HUES48 (cell line): ENCODE measurements around the gene HS6ST1.

ENCODE experiments used
- H3K27ac ChIP-seq: one replicate; pipeline ENCODE4 v1.7.0; 2013; ENCODE audit warnings: low read depth, low read length, inconsistent platforms
- H3K27me3 ChIP-seq: 2 replicates; pipeline ENCODE4 v1.6.1; 2013; ENCODE audit warnings: mild to moderate bottlenecking, low read length; ENCODE audit not compliant: control insufficient read depth, insufficient read depth
- H3K36me3 ChIP-seq: 2 replicates; pipeline ENCODE4 v1.6.1; 2013; ENCODE audit warnings: low read length; ENCODE audit not compliant: control insufficient read depth, insufficient read depth
- H3K4me1 ChIP-seq: 2 replicates; pipeline ENCODE4 v1.6.1; 2013; ENCODE audit warnings: mild to moderate bottlenecking, low read length; ENCODE audit not compliant: control insufficient read depth, insufficient read depth
- H3K4me3 ChIP-seq: 2 replicates; pipeline ENCODE4 v1.5.1; 2013; ENCODE audit warnings: mild to moderate bottlenecking, low read depth, low read length
- H3K9ac ChIP-seq: 2 replicates; pipeline ENCODE4 v1.6.1; 2013; ENCODE audit warnings: mild to moderate bottlenecking, low read depth, low read length, moderate library complexity
- H3K9me3 ChIP-seq: 2 replicates; pipeline ENCODE4 v1.6.1; 2013; ENCODE audit warnings: low read length; ENCODE audit not compliant: control insufficient read depth, insufficient read depth

The HS6ST1 gene

DNA sequence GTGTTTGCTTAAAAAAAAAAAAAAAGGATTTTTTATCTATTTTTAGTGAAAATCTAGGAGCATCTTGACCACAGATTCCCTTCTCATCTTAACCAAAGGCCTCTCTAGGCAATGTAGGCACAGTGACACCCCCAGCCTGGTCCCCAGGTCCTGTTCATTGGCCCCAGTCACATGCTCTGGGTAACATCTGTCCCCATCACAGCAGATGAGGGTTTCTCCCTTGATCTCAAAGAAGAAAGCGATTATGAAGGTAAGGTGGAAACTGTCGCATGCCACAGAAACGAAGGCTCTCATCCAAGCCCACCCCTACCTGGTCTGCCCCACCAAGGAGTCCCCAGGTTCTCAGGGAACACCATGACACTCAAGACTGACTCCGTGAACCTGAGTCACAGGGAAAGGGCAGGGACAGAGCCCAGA, 4.7 kb downstream of the HS6ST1 start:
- H3K4me1 ChIP-seq = peaks cover 17% of the 10 kb centered on the region
- no peaks in the 10 kb centered on the region; the same call in 1 of the 2 replicates for H3K27me3 ChIP-seq
- no peak overlapping the region for H3K27ac ChIP-seq
- no peaks in the 10 kb centered on the region for H3K9me3 ChIP-seq
- peaks cover 17% of the 10 kb centered on the region; the same call in 1 of the 2 replicates for H3K36me3 ChIP-seq
- H3K4me3 ChIP-seq = no peak overlapping the region
- no peak overlapping the region for H3K9ac ChIP-seq

DNA sequence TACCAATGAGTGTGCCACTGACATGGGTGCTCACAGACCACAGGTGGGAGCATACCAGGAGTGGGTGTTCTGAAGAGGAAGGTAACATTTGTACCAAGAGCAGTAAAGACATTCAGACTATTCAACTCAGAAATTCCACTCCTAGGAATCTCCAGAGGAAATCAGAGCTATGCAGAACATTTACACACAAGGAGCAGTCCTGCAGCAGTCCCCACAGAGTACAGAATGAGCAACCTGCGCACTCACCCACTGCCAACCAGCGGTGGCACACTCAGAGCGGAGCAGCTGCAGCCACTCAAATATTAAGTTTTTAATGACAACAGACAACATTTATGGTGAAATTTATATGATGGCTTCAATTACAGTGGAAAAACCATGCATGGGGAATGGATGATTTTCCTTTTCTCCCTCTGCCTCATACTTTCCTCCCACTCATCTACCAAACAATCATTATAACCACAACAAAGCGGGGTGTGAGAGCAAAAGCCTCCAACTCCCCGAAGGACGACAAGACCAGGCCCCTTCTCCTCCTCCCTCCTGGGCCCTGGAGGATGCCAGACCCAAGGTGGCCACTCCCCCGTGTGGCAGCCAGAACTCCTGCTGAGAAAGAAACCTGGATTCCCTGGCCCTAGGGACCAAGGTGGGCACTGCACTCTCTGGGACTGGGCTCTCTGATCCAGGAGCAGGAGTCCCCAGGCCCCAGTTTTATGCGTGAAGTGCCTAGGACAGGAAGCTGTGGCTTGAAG, 5.4 kb downstream of the HS6ST1 start:
- Histone ChIP-seq H3K9ac (no peak overlapping the region), H3K4me3 (no peak overlapping the region), H3K4me1 (peaks cover 17% of the 10 kb centered on the region), H3K9me3 (no peaks in the 10 kb centered on the region), H3K27ac (no peak overlapping the region), H3K36me3 (peaks cover 17% of the 10 kb centered on the region; the same call in 1 of the 2 replicates), H3K27me3 (no peaks in the 10 kb centered on the region; the same call in 1 of the 2 replicates)

DNA sequence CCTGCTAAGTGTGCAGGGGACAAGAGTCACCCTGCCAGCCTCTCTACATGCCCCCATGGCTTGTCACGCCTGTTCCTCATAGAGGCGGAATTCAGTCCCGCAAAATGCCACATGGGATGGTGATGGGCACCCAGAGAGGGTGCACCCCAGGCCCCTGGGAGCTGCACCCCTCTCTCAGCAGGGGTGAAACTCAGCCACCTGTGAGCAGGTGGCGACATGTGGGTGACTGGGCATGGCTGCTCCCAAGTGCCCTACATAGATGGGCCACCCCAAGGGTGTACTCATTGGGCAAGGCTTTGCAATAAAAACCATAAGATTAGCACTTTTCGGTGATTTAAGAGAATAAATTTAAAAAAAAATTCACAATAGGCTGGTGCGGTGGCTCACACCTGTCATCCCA, 6.3 kb downstream of the HS6ST1 start:
- no peak overlapping the region for H3K9ac ChIP-seq
- H3K27ac ChIP-seq = no peak overlapping the region
- H3K4me3 ChIP-seq = no peak overlapping the region
- peaks cover 17% of the 10 kb centered on the region; the same call in 1 of the 2 replicates for H3K36me3 ChIP-seq
- no peaks in the 10 kb centered on the region for H3K27me3 ChIP-seq
- peaks cover 17% of the 10 kb centered on the region for H3K4me1 ChIP-seq
- no peaks in the 10 kb centered on the region for H3K9me3 ChIP-seq

DNA sequence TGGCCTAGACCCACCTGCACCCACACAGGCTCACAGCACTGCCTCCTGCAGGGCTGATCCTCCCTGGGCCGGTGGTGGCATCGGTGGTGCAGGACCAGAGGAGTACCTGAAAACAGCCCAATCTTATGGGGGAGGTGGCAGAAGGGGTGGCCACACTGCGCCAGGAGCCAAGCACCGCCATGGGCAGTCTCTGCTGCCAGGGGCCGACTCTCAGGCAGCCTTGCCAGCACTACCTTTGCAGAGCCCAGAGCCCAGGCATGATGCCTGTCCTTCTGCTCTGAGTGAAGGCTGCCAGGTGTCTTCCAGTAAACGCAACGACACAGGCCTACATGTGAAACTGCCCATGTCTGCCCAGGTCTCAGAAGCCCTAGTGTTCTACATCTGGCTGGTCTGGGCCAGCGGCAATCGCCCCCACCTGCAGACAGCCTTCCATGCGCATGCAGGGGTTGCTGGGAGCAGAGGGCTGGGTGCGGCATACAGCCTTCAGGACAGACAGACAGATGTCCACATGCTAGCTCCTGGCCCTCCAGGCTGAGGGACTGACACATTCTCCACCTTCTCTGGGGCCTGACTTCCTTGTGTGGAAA, 6.8 kb downstream of the HS6ST1 start:
- Histone ChIP-seq H3K4me1 (peaks cover 17% of the 10 kb centered on the region), H3K4me3 (no peak overlapping the region), H3K9me3 (no peaks in the 10 kb centered on the region), H3K36me3 (peaks cover 17% of the 10 kb centered on the region; the same call in 1 of the 2 replicates), H3K27ac (no peak overlapping the region), H3K27me3 (no peaks in the 10 kb centered on the region), H3K9ac (no peak overlapping the region)

DNA sequence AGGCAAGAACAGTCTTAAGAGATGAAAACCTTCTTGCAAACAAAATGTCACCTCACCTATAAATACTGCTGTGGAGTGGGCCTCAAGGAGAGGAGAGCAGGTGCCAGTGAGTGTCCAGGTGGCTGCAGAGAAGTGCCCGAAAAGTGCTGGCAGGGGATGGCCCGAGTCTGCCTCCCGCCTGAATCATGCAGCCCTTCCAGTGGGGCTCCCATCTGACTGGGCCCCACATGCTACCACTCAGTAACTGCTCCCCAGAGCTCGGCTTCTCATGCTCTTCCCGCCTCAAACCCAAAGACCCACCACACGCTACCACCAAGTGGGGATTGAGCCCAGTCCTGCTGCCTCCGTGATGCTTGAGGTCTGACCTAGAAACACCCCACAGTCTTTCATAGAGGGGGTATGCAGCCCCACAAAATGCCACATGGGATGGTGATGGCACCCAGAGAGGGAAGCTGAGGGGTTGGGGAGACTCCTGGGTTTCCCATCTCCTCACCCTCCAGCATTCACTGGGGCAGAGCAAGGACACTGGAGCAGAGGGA, 7.4 kb downstream of the HS6ST1 start:
- no peak overlapping the region for H3K27ac ChIP-seq
- H3K4me1 ChIP-seq = peaks cover 11% of the 10 kb centered on the region
- peaks cover 15% of the 10 kb centered on the region; the same call in 1 of the 2 replicates for H3K36me3 ChIP-seq
- H3K9ac ChIP-seq = no peak overlapping the region
- no peak overlapping the region for H3K4me3 ChIP-seq
- no peaks in the 10 kb centered on the region for H3K27me3 ChIP-seq
- no peaks in the 10 kb centered on the region for H3K9me3 ChIP-seq

DNA sequence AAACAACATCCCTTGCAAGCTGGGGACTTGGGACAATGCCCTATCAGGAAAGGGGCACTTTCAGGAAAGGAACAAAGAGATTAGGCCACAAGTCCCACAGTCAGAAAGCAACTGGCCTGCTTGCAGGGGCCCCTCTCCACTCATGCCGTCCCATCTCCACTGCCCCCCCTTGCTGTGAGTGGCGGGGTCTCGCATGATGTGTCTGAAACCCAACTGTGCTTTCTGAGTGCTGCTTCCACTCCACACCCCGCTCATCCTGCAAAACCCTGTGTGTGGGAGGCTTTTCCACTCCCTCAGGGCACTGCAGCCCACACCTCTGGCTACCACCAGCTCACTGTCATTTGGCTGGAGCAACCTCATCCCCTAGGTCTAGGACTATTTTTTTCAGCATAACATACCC, 7.9 kb downstream of the HS6ST1 start:
- Histone ChIP-seq H3K27ac (no peak overlapping the region), H3K36me3 (0 out of 2 replicates have a peak, but pooled peaks cover 11% of the 10 kb centered on the region)

DNA sequence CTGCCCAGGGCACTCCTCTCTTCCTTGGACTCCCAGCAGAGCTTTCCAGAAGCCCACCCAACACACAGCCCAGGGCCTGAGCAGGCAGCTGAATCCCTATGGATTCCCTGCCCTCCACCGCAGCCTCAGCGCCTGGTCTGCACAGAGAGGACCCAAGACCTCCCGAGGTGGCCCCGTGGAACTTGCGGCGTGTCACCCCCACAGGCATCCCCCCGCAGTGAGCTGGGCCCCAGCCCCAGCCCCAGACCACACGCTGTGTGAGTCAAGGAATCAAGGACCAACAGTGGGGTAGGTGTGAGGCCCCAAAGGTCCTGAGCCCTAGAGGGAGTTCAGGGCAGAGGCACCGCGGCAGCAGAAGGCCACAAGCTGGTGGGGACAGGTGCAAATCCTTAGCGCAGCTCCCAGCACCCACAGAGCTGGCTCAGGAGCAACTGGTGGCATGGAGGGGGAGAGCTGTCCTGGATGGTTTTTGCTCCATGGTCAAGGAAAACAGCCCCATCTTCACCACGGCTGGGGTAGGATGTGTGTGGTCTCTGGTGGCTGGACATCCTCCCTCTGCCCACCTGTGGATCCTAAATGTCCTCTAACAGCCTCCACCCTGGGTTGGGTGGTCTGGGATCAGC, 8.5 kb downstream of the HS6ST1 start:
- H3K36me3 ChIP-seq = 0 out of 2 replicates have a peak, but pooled peaks cover 9% of the 10 kb centered on the region
- no peak overlapping the region for H3K9ac ChIP-seq
- H3K27me3 ChIP-seq = no peaks in the 10 kb centered on the region
- no peak overlapping the region for H3K4me3 ChIP-seq
- peaks cover 11% of the 10 kb centered on the region for H3K4me1 ChIP-seq
- no peaks in the 10 kb centered on the region for H3K9me3 ChIP-seq
- no peak overlapping the region for H3K27ac ChIP-seq

More for the DNA sequence above, 7.9 kb downstream of the HS6ST1 start:
- Histone ChIP-seq H3K9me3 (no peaks in the 10 kb centered on the region), H3K4me1 (peaks cover 11% of the 10 kb centered on the region), H3K4me3 (no peak overlapping the region), H3K27me3 (no peaks in the 10 kb centered on the region), H3K9ac (no peak overlapping the region)

DNA sequence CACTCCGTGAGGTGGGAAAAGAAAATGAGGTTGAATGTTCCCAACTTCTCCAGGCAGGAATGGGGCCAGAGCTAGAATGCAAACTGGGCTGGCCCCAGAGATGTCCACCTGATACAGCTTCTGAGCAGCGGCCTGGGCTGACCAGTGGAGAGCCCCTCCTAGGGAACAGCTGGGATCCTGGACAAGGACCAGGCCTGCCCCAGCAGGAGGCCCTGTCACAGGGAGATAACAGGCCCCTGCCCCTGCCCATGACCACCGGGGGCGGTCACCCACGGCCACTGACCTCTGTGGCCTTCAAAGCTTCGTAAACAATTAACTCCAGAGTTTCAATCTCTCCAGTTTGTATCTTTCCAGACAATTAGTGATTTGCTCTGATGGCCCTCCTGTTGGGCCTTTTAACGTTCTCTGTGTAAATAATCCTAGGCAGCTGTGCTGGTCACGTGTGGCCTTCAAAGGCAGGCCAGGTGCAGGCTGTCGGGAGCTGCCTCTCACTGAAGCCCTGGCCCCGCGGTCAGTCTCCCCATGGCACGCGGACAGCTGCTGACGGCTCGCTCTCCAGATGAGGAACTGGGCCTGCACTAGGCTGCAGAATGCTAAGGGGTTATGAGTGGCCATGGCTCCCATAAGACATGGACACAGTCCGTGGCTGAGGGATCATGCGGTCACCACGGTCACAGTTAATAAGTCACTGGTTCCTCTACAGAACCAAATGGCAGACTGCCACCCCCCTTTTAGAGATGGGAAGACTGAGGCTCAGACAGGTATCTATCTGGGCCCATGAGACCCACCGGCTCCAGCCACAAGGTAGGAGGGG, 9.2 kb downstream of the HS6ST1 start:
- peaks cover 17% of the 10 kb centered on the region for H3K4me1 ChIP-seq

DNA sequence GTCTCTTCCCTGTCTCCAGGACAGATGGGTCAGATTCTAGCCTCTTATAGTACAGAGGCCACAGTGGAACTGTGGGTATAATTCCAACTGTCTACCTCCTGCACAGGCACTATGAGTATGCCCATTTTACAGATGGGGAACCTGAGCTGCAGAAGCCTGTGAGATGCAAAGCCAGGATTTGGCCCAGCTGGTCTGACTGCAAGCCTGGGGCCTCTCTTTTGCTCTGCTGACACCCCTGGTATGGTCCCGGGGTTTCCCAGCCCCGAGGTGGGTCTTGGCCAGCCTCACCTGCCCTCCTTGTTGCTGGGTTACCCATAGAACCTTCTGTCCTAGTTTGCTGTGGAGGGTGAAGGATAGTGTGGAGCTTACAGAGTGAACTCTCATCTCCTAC, 9.8 kb downstream of the HS6ST1 start:
- Histone ChIP-seq H3K9me3 (no peaks in the 10 kb centered on the region), H3K4me3 (no peak overlapping the region), H3K4me1 (peaks cover 17% of the 10 kb centered on the region), H3K9ac (no peak overlapping the region), H3K36me3 (0 out of 2 replicates have a peak, but pooled peaks cover 2% of the 10 kb centered on the region), H3K27ac (no peak overlapping the region), H3K27me3 (no peaks in the 10 kb centered on the region)

More for the DNA sequence above, 9.2 kb downstream of the HS6ST1 start:
- H3K27ac ChIP-seq = no peak overlapping the region
- no peaks in the 10 kb centered on the region for H3K9me3 ChIP-seq
- no peak overlapping the region for H3K9ac ChIP-seq
- 0 out of 2 replicates have a peak, but pooled peaks cover 2% of the 10 kb centered on the region for H3K36me3 ChIP-seq
- no peaks in the 10 kb centered on the region for H3K27me3 ChIP-seq
- no peak overlapping the region for H3K4me3 ChIP-seq

DNA sequence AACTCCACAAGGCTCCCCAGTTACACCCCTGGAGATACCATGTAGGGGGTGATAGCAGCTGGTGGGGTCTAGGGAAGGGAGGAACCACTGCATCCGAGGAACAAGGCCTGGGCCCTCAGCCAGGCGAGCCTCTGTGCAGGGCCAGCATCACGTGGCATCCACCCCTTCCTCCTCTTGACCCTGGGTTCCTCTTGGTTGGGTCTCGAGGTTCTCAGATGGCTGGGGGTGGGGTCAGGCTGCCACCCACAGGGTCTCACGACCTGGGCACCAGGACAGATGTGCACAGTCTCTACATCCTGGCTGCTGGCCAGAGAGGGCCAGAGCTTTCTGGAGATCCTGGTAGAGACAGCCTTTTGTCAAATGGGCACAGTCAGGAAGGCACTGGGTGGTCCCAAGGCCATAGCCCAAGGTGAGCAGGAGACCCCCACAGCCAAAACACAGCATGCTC, 10.4 kb downstream of the HS6ST1 start:
- Histone ChIP-seq H3K9ac (no peak overlapping the region), H3K9me3 (no peaks in the 10 kb centered on the region), H3K36me3 (0 out of 2 replicates have a peak, but pooled peaks cover 2% of the 10 kb centered on the region), H3K4me1 (peaks cover 17% of the 10 kb centered on the region), H3K27ac (no peak overlapping the region), H3K27me3 (no peaks in the 10 kb centered on the region), H3K4me3 (no peak overlapping the region)
